K562 (cell line): ENCODE data around the gene CLEC6A. TPM values are rescaled to one million over a fixed set of nuclear protein-coding genes. Genes with fewer than 3 reads are reported as not detected.

Experiments
- ATAC-seq: fragments of 200-7000 bp; cut with Tn5 transposase; 3 replicates; pipeline ENCODE4 v1.9.1; 2020; ENCODE audit warnings: moderate library complexity
- BruUV-seq: library from RNA; stranded (reverse); fragments of 400-500 nt; replicated peaks from 2 replicates; lab custom pipeline; 2021; lab: Mats Ljungman, UMichigan
- CTCF ChIA-PET: fragments of 300-600 bp; formaldehyde crosslinking; extraction: SDS; loops from one replicate; lab custom pipeline; 2021; ENCODE audit warnings: low intra/inter-chr PET ratio; lab: Yijun Ruan, JAX
- POLR2A ChIA-PET: fragments of 300-600, 350-650 bp; sonication (Branson Sonifier 250); formaldehyde crosslinking; extraction: SDS; loops from one replicate; lab custom pipeline; 2021; ENCODE audit warnings: antibody characterized with exemption, inconsistent platforms; lab: Yijun Ruan, JAX
- DNase-seq, 4 experiments: peaks; one replicate each; pipeline versions ENCODE4 v3.0.0 to v3.0.0-alpha.2; 2011 to 2018; ENCODE audit warnings: low spot score in 3 of 4, mixed read lengths in 3 of 4; ENCODE audit errors: extremely low read depth in 1 of 4
- FAIRE-seq: peaks from 2 replicates; lab custom pipeline; 2011; peaks lifted over from hg19 to GRCh38; lab: Jason Lieb, UNC
- H2AFZ ChIP-seq: 2 replicates; pipeline ENCODE4 v1.6.0; 2011; ENCODE audit warnings: low read depth, low read length, control low read depth, inconsistent platforms
- H3K27ac ChIP-seq: fragments of 200-600 bp; 3 replicates; pipeline ENCODE4 v1.8.0; 2011; ENCODE audit warnings: low read depth, mild to moderate bottlenecking, control low read depth, inconsistent platforms, low read length, moderate library complexity, mixed read lengths; ENCODE audit errors: extremely low read depth
- H3K27me3 ChIP-seq, 2 experiments: fragments of 300-600 bp in 1 of 2; 2 replicates in 1 of 2; 3 replicates in 1 of 2; pipeline versions ENCODE4 v1.6.0 to v1.8.0; 2011; ENCODE audit warnings: inconsistent platforms in 2 of 2, low read length in 2 of 2, mild to moderate bottlenecking in 1 of 2, mixed read lengths in 1 of 2, moderate library complexity in 1 of 2; ENCODE audit not compliant: control insufficient read depth in 2 of 2, insufficient read depth in 2 of 2
- H3K36me3 ChIP-seq: fragments of 300-600 bp; 3 replicates; pipeline ENCODE4 v1.8.0; 2011; ENCODE audit warnings: mild to moderate bottlenecking, low read length, inconsistent platforms; ENCODE audit not compliant: control insufficient read depth, insufficient read depth
- H3K4me1 ChIP-seq, 2 experiments: fragments of 200-600 bp in 1 of 2; replicated peaks in 1 of 2; 2 replicates in 1 of 2; 3 replicates in 1 of 2; pipeline versions ENCODE4 v1.5.1 to v1.8.0; 2011; ENCODE audit warnings: inconsistent platforms in 2 of 2, low read length in 2 of 2, mild to moderate bottlenecking in 1 of 2, mixed read lengths in 1 of 2, moderate library complexity in 1 of 2; ENCODE audit not compliant: control insufficient read depth in 2 of 2, insufficient read depth in 2 of 2
- H3K4me2 ChIP-seq: 2 replicates; pipeline ENCODE4 v1.6.1; 2011; ENCODE audit warnings: low read length, control low read depth, inconsistent platforms, mixed read lengths; ENCODE audit not compliant: insufficient read depth
- H3K4me3 ChIP-seq: fragments of 200-600 bp; sonication (generic), shearing (Covaris generic); 2 replicates; pipeline ENCODE4 v1.5.1; 2016; ENCODE audit warnings: control low read depth, inconsistent platforms
- H3K79me2 ChIP-seq: fragments of 200-600 bp; 3 replicates; pipeline ENCODE4 v1.8.0; 2011; ENCODE audit warnings: low read length, inconsistent platforms; ENCODE audit not compliant: control insufficient read depth, insufficient read depth
- H3K9ac ChIP-seq, 2 experiments: 2 replicates each; pipeline versions ENCODE4 v1.6.0 to v1.6.1; 2011; ENCODE audit warnings: low read depth in 2 of 2, low read length in 2 of 2, control low read depth in 1 of 2, inconsistent platforms in 1 of 2, mild to moderate bottlenecking in 1 of 2, mixed read lengths in 1 of 2; ENCODE audit not compliant: insufficient read depth in 1 of 2
- H3K9me1 ChIP-seq: one replicate; pipeline ENCODE4 v1.6.0; 2011; ENCODE audit warnings: inconsistent platforms, mild to moderate bottlenecking, low read length, moderate library complexity; ENCODE audit not compliant: control insufficient read depth, insufficient read depth
- H3K9me3 ChIP-seq: replicated peaks from 2 replicates; pipeline ENCODE4 v1.5.1; 2011; ENCODE audit warnings: low read depth, low read length, inconsistent platforms; ENCODE audit not compliant: control insufficient read depth, insufficient read depth
- H4K20me1 ChIP-seq: replicated peaks from 2 replicates; pipeline ENCODE4 v1.6.1; 2011; ENCODE audit warnings: low read length, inconsistent platforms, mixed read lengths; ENCODE audit not compliant: control insufficient read depth, insufficient read depth
- CHD2 ChIP-seq: IDR thresholded peaks from 2 replicates; pipeline ENCODE4 v1.6.1; 2011; ENCODE audit warnings: low read depth, low read length
- CREBBP ChIP-seq: IDR thresholded peaks from one replicate; pipeline ENCODE4 v1.6.1; 2012; ENCODE audit warnings: low read depth, mild to moderate bottlenecking, control low read depth, inconsistent platforms, low read length
- NFIX ChIP-seq: fragments of 250-450 bp; sonication (Bioruptor Pico); IDR thresholded peaks from 2 replicates; pipeline ENCODE4 v1.4.0; 2020; ENCODE audit warnings: low read depth, mild to moderate bottlenecking, moderate library complexity
- RBM15 ChIP-seq: fragments of 200-400 bp; formaldehyde crosslinking; IDR thresholded peaks from 2 replicates; pipeline ENCODE4 v1.6.1; 2018; ENCODE audit warnings: mild to moderate bottlenecking, low read length, moderate library complexity; ENCODE audit not compliant: insufficient read depth
- SRSF1 ChIP-seq: fragments of 200-400 bp; formaldehyde crosslinking; IDR thresholded peaks from 2 replicates; pipeline ENCODE4 v1.6.1; 2017; ENCODE audit warnings: mild to moderate bottlenecking, low read depth, low read length, moderate library complexity
- TCF7L2 ChIP-seq: fragments of 150-350 bp; IDR thresholded peaks from 2 replicates; pipeline ENCODE4 v1.6.1; 2016; ENCODE audit warnings: low read depth, mild to moderate bottlenecking, low read length, moderate library complexity
- XRCC3 ChIP-seq: fragments of 450-650 bp; IDR thresholded peaks from 2 replicates; pipeline ENCODE4 v1.6.1; 2017; ENCODE audit warnings: mild to moderate bottlenecking, moderate library complexity
- ZNF174 ChIP-seq: fragments of 250-450 bp; sonication (Bioruptor Pico); IDR thresholded peaks from 2 replicates; pipeline ENCODE4 v1.4.0; 2020; ENCODE audit warnings: mild to moderate bottlenecking
- ZNF23 ChIP-seq: fragments of 250-450 bp; sonication (Bioruptor Pico); IDR thresholded peaks from 2 replicates; pipeline ENCODE4 v1.4.0; 2020; ENCODE audit warnings: mild to moderate bottlenecking
- ZNF57 ChIP-seq: fragments of 450-650 bp; formaldehyde crosslinking; IDR thresholded peaks from 2 replicates; pipeline ENCODE4 v1.4.0; 2020; ENCODE audit warnings: mild to moderate bottlenecking, moderate library complexity
- ZNF77 ChIP-seq: fragments of 250-450 bp; sonication (Bioruptor Pico); IDR thresholded peaks from 2 replicates; pipeline ENCODE4 v1.5.0; 2020
- WGBS: fragments of 100-300 bp; shearing (Covaris generic); methylation state at CpG from one replicate; pipeline ENCODE4 v1.1.6; 2016; ENCODE audit warnings: low coverage, mixed read lengths; ENCODE audit not compliant: insufficient coverage; ENCODE audit errors: missing lambda C conversion rate; 5-methylcytosine and 5-hydroxymethylcytosine counted together
- in situ Hi-C: fragments of 300-500 bp; cut with MboI; formaldehyde crosslinking; loops from 4 replicates; pipeline ENCODE4 v1.15.0; 2018; ENCODE audit warnings: inconsistent platforms, mixed read lengths
- intact Hi-C: fragments of 100-400 bp; cut with micrococcal nuclease; formaldehyde crosslinking; loops from 2 replicates; pipeline ENCODE4 v1.14.2; 2022
- polyA plus RNA-seq, 8 experiments: library from polyadenylated mRNA; depleted of rRNA in 4 of 8; stranded (reverse) in 5 of 8; unstranded in 3 of 8; fragments of >200 nt; fragmentation: Nextera tagmentation in 2 of 8; fragmentation: Illumina TruSeq in 1 of 8; extraction: Ambion mirVana in 2 of 8; extraction: Trizol in 1 of 8; gene quantifications; 2 replicates each; pipeline versions ENCODE4 v1.2.1 to v1.2.3, GENCODE V29; 2011 to 2014; ENCODE audit warnings: inconsistent platforms in 1 of 8, missing spikeins in 1 of 8
- total RNA-seq, 7 experiments: library from RNA; depleted of rRNA in 6 of 7; stranded (reverse); fragments of >200 nt in 6 of 7; fragmentation: Illumina TruSeq in 2 of 7; extraction: Trizol in 2 of 7; gene quantifications; 2 replicates each; pipeline versions ENCODE4 v1.2.1 to v1.2.3, GENCODE V29; 2011 to 2021; ENCODE audit warnings: low replicate concordance in 1 of 7
- TF ChIP-seq, protein P1 (sequence below): fragments of 450-650 bp; formaldehyde crosslinking; IDR thresholded peaks from 2 replicates; pipeline ENCODE4 v1.4.0; 2022; ENCODE audit warnings: missing genetic modification characterization
- TF ChIP-seq, protein P2 (sequence below): fragments of 250-450 bp; sonication (Bioruptor Pico); IDR thresholded peaks from 2 replicates; pipeline ENCODE4 v1.5.0; 2021
- TF ChIP-seq, protein P3 (sequence below): fragments of 450-650 bp; conservative IDR thresholded peaks from 2 replicates; pipeline ENCODE4 v1.6.1; 2016; ENCODE audit warnings: missing genetic modification characterization, low read depth, mild to moderate bottlenecking, missing compliant biosample characterization, moderate library complexity

The CLEC6A gene
- total and polyA plus RNA-seq, 9 of the 15 experiments (the other 6 are each of a cell fraction or from before 2014, with no cell fraction given) = not detected

DNA sequence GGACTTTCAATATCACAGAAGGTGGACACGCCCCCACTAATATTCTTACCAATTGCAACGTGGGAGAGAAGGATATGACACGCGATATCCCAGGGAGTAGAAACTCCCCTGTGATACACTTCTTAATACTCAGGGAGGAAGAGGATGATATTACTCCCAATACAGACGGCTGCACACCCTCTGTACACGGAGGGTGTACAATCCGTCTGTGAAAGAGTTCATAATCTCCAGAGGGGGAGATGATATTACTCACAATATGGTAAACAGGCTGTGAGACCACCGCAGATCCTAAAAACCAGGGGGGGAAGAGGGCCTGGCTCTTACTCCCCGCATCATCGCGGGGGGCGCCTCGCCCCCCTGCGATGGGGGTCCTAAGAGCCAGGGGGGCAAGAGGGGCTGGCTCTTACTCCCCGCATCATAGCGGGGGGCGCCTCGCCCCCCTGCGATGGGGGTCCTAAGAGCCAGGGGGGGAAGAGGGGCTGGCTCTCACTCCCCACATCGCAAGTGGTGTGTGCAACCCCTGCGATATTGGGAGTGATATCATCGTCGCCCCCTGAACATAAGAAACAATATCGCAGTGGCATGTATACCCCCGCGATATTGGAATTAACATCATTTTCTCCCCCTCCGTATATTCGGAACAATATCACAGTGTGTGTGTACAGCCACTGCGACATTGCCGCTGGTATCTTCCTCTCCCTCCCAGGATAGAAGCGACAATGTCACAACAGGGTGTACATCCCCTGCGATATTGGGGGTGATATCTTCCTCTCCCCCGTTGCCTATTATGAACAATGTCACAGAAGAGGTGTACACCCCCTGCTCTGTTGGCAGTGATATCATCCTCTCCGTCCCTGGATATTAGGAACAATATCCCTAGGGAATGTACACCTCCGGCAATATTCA lies 8.9 kb upstream of the CLEC6A start:
- CTCF ChIA-PET = no interaction called here
- intact Hi-C loops = no loop called here

More for the DNA sequence above, 8.9 kb upstream of the CLEC6A start:
- Histone ChIP-seq H4K20me1 (no peaks in the 10 kb centered on the region), H3K36me3 (no peaks in the 10 kb centered on the region), H3K4me3 (no peak overlapping the region), H3K27ac (no peak overlapping the region), H3K4me2 (no peak overlapping the region), H3K9me3 (no peaks in the 10 kb centered on the region), H3K9ac (no peak overlapping the region), H3K9me1 (no peaks in the 10 kb centered on the region), H3K4me1 (peaks cover 0 to 2% of the 10 kb centered on the region in 2 experiments; a peak in 1 of 5 replicates), H3K27me3 (no peaks in the 10 kb centered on the region), H3K79me2 (no peaks in the 10 kb centered on the region), H2AFZ (no peak overlapping the region)
- POLR2A ChIA-PET = no interaction called here
- no TSS peak for BruUV-seq
- no peak for TF ChIP-seq ZNF77 (CRISPR knock-in tag)
- no peak for TF ChIP-seq XRCC3
- no peak for TF ChIP-seq ZNF57
- no peak for TF ChIP-seq NFIX (CRISPR knock-in tag)
- no peak for TF ChIP-seq ZNF23 (CRISPR knock-in tag)
- TF ChIP-seq, protein P1, sequence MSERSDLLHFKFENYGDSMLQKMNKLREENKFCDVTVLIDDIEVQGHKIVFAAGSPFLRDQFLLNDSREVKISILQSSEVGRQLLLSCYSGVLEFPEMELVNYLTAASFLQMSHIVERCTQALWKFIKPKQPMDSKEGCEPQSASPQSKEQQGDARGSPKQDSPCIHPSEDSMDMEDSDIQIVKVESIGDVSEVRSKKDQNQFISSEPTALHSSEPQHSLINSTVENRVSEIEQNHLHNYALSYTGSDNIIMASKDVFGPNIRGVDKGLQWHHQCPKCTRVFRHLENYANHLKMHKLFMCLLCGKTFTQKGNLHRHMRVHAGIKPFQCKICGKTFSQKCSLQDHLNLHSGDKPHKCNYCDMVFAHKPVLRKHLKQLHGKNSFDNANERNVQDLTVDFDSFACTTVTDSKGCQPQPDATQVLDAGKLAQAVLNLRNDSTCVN (CRISPR knock-in tag) = no peak
- no peak for TF ChIP-seq SRSF1
- TF ChIP-seq RBM15 = no peak
- TF ChIP-seq, protein P2, sequence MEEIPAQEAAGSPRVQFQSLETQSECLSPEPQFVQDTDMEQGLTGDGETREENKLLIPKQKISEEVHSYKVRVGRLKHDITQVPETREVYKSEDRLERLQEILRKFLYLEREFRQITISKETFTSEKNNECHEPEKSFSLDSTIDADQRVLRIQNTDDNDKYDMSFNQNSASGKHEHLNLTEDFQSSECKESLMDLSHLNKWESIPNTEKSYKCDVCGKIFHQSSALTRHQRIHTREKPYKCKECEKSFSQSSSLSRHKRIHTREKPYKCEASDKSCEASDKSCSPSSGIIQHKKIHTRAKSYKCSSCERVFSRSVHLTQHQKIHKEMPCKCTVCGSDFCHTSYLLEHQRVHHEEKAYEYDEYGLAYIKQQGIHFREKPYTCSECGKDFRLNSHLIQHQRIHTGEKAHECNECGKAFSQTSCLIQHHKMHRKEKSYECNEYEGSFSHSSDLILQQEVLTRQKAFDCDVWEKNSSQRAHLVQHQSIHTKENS = no peak
- TF ChIP-seq CHD2 = no peak
- no peak for TF ChIP-seq CREBBP
- TF ChIP-seq ZNF174 (CRISPR knock-in tag) = no peak
- no peak for TF ChIP-seq TCF7L2
- TF ChIP-seq, protein P3, sequence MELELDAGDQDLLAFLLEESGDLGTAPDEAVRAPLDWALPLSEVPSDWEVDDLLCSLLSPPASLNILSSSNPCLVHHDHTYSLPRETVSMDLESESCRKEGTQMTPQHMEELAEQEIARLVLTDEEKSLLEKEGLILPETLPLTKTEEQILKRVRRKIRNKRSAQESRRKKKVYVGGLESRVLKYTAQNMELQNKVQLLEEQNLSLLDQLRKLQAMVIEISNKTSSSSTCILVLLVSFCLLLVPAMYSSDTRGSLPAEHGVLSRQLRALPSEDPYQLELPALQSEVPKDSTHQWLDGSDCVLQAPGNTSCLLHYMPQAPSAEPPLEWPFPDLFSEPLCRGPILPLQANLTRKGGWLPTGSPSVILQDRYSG (tag) = no peak
- FAIRE-seq (no peak), ATAC-seq (no peak), DNase-seq (no peak)
- in situ Hi-C loops = loop anchor here (10.0 kb wide), 1 partner anchor 52 kb away; no protein-coding TSS in a partner anchor
- WGBS = 38% methylated on average over 21 of the region's 35 CpGs
